Fibroblast of skin of left quadriceps (primary cell): Measurements from ENCODE around the gene C10orf71.
A peak's percentile ranks its signal among the peaks of the same experiment; 100 is the strongest.

ENCODE experiments used
- DNase-seq, 2 experiments: peaks; one replicate each; pipeline ENCODE4 v3.0.0-alpha.2; 2013; ENCODE audit warnings: low read depth in 2 of 2

C10orf71 gene

GRCh38 chr10:49292565-49293207 lies 6.3 kb upstream of the C10orf71 start:
- no peak for DNase-seq

DNA sequence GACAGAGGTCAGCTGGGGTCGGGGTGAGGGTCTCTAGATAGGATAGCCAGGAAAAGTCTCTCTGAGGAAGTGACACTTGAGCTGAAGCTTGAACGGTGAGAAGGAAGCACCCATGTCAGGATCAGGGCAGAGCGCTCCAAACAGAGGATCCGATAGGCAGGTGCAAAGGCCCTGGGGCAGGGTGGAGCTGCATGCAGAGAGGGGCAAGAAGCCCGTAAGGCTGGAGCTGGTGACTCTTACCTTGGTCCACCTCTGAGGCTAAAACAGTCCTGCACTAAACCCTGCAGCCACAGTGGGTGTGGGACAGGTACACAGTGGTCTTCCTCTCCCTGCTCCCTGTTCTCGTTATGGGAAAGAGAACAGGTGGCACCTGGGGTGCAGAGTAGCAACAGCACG lies 5.8 kb upstream of the C10orf71 start:
- DNase-seq, result no peak

DNA sequence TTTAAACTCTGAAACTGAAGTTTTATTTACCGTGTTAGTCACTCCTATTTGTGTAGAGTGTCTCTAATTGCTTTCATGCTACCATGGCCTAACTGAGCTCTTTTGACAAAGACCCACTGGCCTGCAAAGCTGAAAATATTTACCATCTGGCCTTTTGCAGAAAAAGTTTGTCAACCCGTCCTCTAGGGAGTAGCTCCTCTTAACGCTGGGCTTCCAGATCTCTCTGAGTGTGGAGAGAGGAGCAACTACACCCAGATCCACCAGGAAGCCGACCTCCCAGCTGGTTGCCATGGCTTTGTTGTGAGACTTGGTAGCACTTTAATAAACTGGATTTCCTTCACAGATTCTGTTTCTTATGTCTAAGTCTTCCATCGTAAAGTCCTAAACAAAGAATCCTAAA lies 4.2 kb upstream of the C10orf71 start:
- no peak for DNase-seq

- no peak for DNase-seq
Measured at GRCh38 chr10:49295297-49295696, 3.7 kb upstream of the C10orf71 start.

DNA sequence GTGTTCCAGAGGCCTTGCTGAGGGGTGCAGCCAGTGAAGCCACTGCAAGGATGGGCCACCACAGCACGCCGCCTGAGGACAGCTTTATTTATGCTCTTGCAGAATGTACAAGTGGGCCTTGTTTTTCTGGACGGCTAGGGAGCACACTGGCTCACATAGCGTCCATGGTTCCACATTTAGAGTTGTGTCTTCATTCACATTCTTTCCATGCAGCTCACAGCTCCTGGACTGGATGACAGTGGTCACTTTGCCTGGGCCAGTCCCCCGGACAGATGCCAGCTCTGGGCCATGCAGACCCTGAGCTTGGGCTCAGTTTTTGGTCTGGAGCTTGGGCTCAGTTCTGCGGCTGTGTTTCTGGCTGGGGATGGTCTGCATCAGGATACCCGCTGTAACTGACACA lies 2.6 kb upstream of the C10orf71 start:
- DNase-seq, result no peak

GRCh38 chr10:49296836-49297235 lies 2.1 kb upstream of the C10orf71 start:
- DNase-seq, result no peak

GRCh38 chr10:49297818-49298670 lies 926 bp upstream of the C10orf71 start:
- no peak for DNase-seq

- DNase-seq, result no peak
Measured at GRCh38 chr10:49298671-49298982, 343 bp upstream of the C10orf71 start.

DNA sequence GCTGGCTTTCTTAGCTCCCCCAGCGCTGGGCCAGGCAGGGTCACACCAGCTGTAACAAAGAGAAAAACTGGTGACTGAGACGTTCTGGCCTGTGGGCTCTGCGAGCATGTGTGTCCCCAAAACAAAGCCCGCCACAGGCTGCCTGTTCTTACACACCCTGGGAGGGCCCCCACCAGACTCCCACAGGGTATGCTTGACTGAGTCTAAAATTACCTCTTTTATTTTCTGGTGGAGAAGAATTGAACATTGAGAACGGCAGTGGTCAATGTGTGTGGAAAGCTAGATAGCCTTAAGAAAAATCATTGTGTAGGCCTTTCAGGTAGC lies 808 bp downstream of the C10orf71 start:
- no peak for DNase-seq

- peak; percentile 34 to 37 for DNase-seq
Measured at GRCh38 chr10:49300140-49300974, 1.4 kb downstream of the C10orf71 start.

- DNase-seq, result no peak
Measured at GRCh38 chr10:49301302-49301701, 2.3 kb downstream of the C10orf71 start.

DNA sequence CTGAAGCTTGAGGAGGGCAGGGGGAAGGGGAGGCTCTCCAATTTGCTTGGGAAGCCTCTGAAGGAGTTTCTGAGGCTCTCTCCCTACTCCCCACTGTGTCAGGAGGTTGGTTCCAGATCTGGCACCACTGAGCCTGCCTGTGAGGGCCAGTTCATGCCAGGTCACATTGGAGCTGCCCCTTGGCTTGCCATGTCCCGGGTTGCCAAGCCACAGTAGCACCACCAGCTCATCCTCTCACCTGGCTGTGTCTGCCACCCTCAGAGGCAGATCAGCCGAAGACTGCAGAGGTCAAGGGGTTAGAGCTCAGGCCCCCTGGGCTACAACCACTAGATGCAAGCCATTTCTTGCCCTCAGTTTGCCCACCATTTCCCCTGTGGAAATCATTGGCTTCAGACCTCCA lies 3.1 kb downstream of the C10orf71 start:
- DNase-seq, result no peak

DNA sequence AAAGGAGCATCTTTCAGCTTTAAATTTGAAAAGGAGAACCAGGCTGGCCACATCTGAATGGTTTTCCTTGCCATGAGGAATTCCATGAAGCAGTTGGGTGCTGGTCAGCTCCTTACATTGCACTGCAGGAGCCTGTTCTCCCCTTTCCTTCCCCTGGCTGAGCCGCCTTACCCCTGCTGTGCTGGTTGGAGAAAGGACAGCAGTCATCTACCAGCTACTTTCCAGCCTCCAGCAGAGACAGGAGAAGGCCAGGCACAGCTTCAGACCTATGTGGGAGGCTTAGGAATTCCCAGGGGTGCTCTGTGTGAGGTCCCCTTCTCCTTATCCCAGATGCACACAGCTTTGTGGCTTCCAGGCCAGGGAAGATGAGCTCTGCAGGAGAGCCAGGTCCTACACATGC lies 4.7 kb downstream of the C10orf71 start:
- no peak for DNase-seq

DNA sequence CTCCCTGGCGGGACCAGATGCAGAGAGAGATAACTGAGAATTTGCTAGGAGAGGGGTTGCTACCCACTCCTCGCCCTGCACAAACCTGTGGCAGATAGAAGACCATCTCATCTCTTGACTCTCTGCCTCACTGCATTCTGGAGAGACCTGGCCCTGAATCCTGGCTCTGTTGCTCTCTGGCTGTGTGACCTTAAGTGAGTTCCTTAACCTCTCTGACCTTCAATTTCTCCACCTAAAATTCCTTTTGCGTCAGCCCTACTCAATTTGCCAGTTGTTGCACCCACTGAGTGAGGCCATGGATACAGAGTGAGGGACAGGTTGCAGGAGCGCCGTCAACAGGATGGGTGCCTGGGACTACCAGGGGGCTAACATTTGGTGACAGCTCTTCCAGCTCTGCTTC lies 5.2 kb downstream of the C10orf71 start:
- DNase-seq, result no peak

GRCh38 chr10:49307921-49308320 lies 9.0 kb downstream of the C10orf71 start:
- no peak for DNase-seq

GRCh38 chr10:49308881-49309280 lies 9.9 kb downstream of the C10orf71 start:
- no peak for DNase-seq

DNA sequence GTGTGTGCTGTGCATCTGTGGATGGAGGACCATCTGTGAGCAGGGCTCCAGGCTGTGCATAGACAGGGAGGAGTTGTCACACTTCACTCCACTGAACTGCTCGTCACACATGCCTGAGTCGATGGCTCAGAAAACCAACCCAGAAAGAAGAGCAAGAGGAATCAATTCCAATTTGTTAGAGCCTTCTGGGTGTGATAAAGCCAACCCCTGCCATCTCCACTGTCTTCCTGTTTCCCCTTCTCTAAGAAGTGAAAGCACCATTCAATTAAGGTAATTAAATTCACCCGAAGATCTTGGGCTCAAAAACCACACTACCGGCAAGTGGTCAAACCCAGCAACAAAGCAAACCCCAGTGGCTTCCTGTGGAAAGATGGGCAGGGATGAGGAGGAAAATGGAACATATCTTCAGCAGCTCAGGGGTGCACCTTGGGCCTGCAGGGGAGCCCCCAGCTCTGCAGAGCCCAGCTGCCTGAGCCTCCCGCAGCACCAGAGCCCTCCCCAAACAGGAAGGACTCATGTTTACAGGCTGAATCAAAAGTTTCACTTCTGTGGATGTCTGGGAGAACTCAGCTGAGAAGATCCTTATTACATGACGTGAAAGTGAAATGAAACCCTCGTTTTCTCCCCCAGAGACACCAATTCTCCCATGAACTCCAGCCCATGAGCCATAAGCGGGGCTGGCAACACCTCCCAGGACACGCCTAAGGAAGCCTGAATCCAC lies 10.9 kb downstream of the C10orf71 start:
- DNase-seq, result no peak

DNA sequence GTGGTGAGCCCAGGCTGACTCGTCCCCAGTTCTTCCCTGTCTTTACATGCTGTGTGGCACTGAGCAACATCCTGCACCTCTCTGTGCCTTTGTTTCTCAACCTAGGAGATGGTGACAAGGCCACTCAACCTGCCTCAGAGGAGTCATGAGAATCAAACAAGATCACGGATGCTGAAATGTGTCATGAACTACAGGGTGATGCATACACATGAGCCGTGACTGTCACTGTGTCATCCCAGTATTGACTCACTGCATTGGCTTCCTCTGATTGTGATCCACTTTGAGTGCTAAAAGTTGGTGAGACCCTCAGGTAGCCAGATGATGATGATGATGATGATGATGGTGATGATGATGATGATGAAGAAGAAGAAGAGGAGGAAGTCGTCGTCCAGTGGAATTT lies 11.5 kb downstream of the C10orf71 start:
- no peak for DNase-seq

DNA sequence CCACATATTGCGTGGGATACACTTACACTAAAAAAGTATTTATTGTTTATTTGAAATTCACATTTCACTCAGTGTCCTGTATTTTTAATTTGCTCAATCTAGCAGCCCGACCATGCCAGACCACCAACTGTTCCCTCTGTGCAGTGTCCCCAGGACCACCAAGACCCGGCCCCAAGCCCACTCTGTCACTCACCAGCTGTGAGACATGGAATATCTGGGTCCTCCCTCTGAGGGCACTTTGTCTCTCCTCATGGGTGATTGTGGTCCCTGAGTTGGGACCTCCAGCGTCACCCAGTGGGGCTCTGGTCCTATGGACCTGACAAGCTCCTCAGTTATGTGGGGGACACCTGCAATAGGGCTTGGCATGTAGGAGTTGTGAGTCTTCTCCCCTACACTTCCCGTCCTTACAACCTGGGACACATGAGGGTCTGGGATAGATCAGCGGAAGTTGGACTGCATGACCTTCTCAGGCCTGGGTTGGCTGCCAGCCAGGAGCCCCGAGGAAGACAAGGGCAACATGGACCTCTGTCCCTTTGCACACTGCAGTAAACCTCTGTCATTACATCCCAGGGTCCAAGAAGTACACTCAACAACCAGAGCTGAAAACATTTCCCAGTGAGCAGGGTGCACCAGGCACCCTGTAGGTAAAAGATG lies 12.1 kb downstream of the C10orf71 start:
- no peak for DNase-seq

DNA sequence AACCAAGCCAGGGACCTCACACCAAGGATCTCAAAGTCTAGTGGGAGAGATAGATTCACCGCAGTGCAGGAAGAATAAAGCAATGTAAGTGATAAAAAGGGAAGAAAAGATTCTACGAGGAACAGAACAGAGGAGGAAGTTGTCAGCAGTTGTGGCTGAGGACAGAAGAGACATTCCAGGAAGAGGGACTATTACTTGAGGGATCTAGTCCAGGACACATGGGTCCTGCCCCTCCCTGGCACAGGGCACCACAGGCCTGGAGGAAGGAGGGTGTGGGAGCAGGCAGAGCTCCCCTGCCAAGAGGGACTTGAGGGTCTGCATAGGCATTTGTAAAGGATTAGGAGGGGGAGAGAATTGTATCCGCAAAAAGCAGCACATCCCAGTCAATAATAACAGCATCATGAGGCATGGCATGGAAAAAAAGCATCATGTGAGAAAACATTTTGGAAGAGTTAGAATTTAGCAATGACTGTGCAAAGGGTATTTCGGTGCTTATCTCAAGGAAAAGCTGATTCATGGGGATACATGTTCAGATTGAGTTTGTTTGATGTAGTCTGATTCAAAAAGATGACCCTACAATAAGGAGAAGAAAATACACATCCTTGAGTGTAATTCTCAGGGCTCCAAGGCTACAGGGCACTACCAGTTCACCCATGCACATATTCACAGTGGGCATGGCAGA lies 12.7 kb downstream of the C10orf71 start:
- DNase-seq, result no peak

- no peak for DNase-seq
Measured at GRCh38 chr10:49312246-49312869, 13.4 kb downstream of the C10orf71 start.
